ENCODE measurements around the gene SLC39A1. TPM values are rescaled to one million over a fixed set of nuclear protein-coding genes. Genes with fewer than 3 reads are reported as not detected.

The SLC39A1 gene
- total RNA-seq, 1 experiment from 2014 or later = 27.1 TPM

DNA sequence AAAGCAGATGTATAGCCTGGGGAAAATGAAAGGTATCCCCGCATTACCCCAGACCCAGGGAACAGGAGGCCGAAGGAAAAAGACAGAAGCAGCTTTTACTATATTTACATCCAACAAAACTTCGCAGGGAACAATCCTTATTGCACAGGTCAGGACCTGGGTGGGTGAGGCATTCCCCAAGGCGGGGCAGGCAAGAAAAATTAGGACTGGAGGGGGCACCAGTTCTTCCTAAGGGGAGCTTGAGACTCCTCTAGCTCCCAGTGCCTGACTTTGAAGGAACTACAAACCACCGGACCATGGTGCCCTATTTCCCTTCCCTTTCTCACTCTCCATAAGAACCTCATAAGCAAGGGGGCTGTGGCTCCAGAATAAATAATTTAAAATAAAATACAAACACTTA is 33.9 kb downstream of the SLC39A1 start:
- Histone ChIP-seq H3K9me3 (ENCODE audit: low read length) (no peaks in the 10 kb centered on the region), H4K20me1 (ENCODE audit: insufficient read depth, low read depth, low read length) (no peaks in the 10 kb centered on the region), H3K9ac (ENCODE audit: low read length) (no peak overlapping the region), H3K36me3 (ENCODE audit: insufficient read depth, low read length) (peaks cover 4% of the 10 kb centered on the region), H3K27ac (ENCODE audit: low read length) (no peak overlapping the region), H3K4me1 (ENCODE audit: low read length) (peaks cover 18% of the 10 kb centered on the region), H3K4me3 (ENCODE audit: low read length) (no peak overlapping the region), H3K9me2 (replicated peaks; ENCODE audit: insufficient read depth, low read length) (no peaks in the 10 kb centered on the region), H3K27me3 (ENCODE audit: low read length) (no peaks in the 10 kb centered on the region), H2AFZ (ENCODE audit: low read length) (no peak overlapping the region), H3K79me2 (ENCODE audit: low read length) (no peaks in the 10 kb centered on the region), H3K4me2 (ENCODE audit: low read depth, low read length, poor library complexity, severe bottlenecking) (no peak overlapping the region)
- no peak for DNase-seq

- no peak overlapping the region for H3K4me3 ChIP-seq (ENCODE audit: low read length)
- peak overlapping the region; percentile 62 for H3K27ac ChIP-seq (ENCODE audit: low read length)
- no peaks in the 10 kb centered on the region for H3K9me3 ChIP-seq (ENCODE audit: low read length)
- H3K9me2 ChIP-seq (replicated peaks; ENCODE audit: insufficient read depth, low read length) = no peaks in the 10 kb centered on the region
- H3K4me2 ChIP-seq (ENCODE audit: low read depth, low read length, poor library complexity, severe bottlenecking) = no peak overlapping the region
- no peak overlapping the region for H3K9ac ChIP-seq (ENCODE audit: low read length)
- no peak overlapping the region for H2AFZ ChIP-seq (ENCODE audit: low read length)
- no peaks in the 10 kb centered on the region for H3K27me3 ChIP-seq (ENCODE audit: low read length)
- DNase-seq = no peak
- H3K36me3 ChIP-seq (ENCODE audit: insufficient read depth, low read length) = peaks cover 4% of the 10 kb centered on the region
- H3K79me2 ChIP-seq (ENCODE audit: low read length) = no peaks in the 10 kb centered on the region; the same call in 1 of the 2 replicates
- H4K20me1 ChIP-seq (ENCODE audit: insufficient read depth, low read depth, low read length) = no peaks in the 10 kb centered on the region
- H3K4me1 ChIP-seq (ENCODE audit: low read length) = peaks cover 24% of the 10 kb centered on the region
Observed at GRCh38 chr1:153928791-153929341, 34.5 kb downstream of the SLC39A1 start.

DNA sequence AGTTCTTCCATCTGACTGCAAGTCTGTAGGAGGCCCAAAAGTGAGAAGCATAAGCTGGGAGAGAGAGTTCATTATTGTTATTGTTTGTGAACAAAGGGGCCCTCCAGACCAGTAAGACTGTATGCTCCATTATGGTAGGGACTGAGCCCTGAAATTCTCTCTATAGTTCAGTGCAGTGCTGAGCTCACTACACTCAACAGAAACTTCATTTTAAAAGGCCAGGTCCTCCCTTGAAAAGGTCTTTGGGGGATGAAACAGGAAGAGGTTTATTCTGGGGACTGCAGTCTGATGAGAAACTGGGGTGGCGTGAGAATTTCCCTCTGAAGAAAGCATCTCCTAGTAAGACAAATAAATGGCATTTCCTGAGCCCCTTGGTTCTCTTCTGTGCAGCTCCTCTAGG is 35.1 kb downstream of the SLC39A1 start:
- H3K9me3 ChIP-seq (ENCODE audit: low read length) = no peaks in the 10 kb centered on the region

DNA sequence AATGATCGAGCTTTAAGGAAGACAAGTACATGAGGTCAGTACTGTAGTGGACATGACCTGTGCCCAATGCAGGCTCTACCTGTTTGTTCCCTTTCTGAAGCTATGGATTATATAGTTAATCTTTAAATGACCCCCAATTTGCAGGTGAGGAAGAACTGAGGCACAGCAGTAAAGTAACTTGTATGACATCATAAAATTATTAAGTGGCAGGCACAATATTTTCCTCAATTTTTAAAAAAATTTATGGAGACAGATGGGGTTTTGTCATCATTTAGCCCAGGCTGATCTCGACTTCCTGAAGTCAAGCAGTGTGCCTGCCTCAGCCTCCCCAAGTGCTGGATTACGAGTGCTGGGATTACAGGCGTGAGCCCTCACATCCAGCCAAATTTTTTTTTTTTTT is 36.9 kb downstream of the SLC39A1 start:
- Histone ChIP-seq H3K4me2 (ENCODE audit: low read depth, low read length, poor library complexity, severe bottlenecking) (no peak overlapping the region), H3K9me2 (replicated peaks; ENCODE audit: insufficient read depth, low read length) (no peaks in the 10 kb centered on the region), H3K79me2 (ENCODE audit: low read length) (peaks cover 11% of the 10 kb centered on the region), H3K27ac (ENCODE audit: low read length) (no peak overlapping the region), H3K4me3 (ENCODE audit: low read length) (no peak overlapping the region), H3K9me3 (ENCODE audit: low read length) (no peaks in the 10 kb centered on the region), H3K27me3 (ENCODE audit: low read length) (no peaks in the 10 kb centered on the region), H4K20me1 (ENCODE audit: insufficient read depth, low read depth, low read length) (no peaks in the 10 kb centered on the region; the same call in 1 of the 2 replicates), H3K9ac (ENCODE audit: low read length) (no peak overlapping the region), H2AFZ (ENCODE audit: low read length) (no peak overlapping the region), H3K4me1 (ENCODE audit: low read length) (peaks cover 28% of the 10 kb centered on the region), H3K36me3 (ENCODE audit: insufficient read depth, low read length) (peaks cover 4% of the 10 kb centered on the region)
- no peak for DNase-seq

More for the DNA sequence above, 35.1 kb downstream of the SLC39A1 start:
- no peak overlapping the region for H3K4me3 ChIP-seq (ENCODE audit: low read length)
- H4K20me1 ChIP-seq (ENCODE audit: insufficient read depth, low read depth, low read length) = no peaks in the 10 kb centered on the region
- DNase-seq = no peak
- H3K27me3 ChIP-seq (ENCODE audit: low read length) = no peaks in the 10 kb centered on the region
- H3K4me1 ChIP-seq (ENCODE audit: low read length) = peaks cover 27% of the 10 kb centered on the region
- peak overlapping the region; percentile 62 for H3K27ac ChIP-seq (ENCODE audit: low read length)
- H3K4me2 ChIP-seq (ENCODE audit: low read depth, low read length, poor library complexity, severe bottlenecking) = no peak overlapping the region
- H3K79me2 ChIP-seq (ENCODE audit: low read length) = peaks cover 2% of the 10 kb centered on the region; the same call in 1 of the 2 replicates
- no peaks in the 10 kb centered on the region for H3K9me2 ChIP-seq (replicated peaks; ENCODE audit: insufficient read depth, low read length)
- H2AFZ ChIP-seq (ENCODE audit: low read length) = no peak overlapping the region
- no peak overlapping the region for H3K9ac ChIP-seq (ENCODE audit: low read length)
- peaks cover 4% of the 10 kb centered on the region for H3K36me3 ChIP-seq (ENCODE audit: insufficient read depth, low read length)

- Histone ChIP-seq H2AFZ (ENCODE audit: low read length) (peak within 1 kb of the TSS; percentile 93), H4K20me1 (ENCODE audit: insufficient read depth, low read depth, low read length) (peaks cover 26% of the 10 kb centered on the region), H3K4me3 (ENCODE audit: low read length) (peak within 1 kb of the TSS; percentile 77), H3K36me3 (ENCODE audit: insufficient read depth, low read length) (peaks cover 8% of the 10 kb centered on the region; the same call in 1 of the 2 replicates), H3K4me1 (ENCODE audit: low read length) (peaks cover 38% of the 10 kb centered on the region), H3K27me3 (ENCODE audit: low read length) (no peaks in the 10 kb centered on the region), H3K27ac (ENCODE audit: low read length) (peak within 1 kb of the TSS; percentile 91), H3K9ac (ENCODE audit: low read length) (peak within 1 kb of the TSS; percentile 97), H3K79me2 (ENCODE audit: low read length) (peaks cover 41% of the 10 kb centered on the region), H3K4me2 (ENCODE audit: low read depth, low read length, poor library complexity, severe bottlenecking) (peak within 1 kb of the TSS; percentile 94), H3K9me3 (ENCODE audit: low read length) (no peaks in the 10 kb centered on the region), H3K9me2 (replicated peaks; ENCODE audit: insufficient read depth, low read length) (no peaks in the 10 kb centered on the region)
- peak; percentile 100 for DNase-seq
Observed at GRCh38 chr1:153922972-153923925, 40.1 kb downstream of the SLC39A1 start, which contains the start of gene GATAD2B. GATAD2B (minus strand) TSS chr1:153922972; CDS start chr1:153828347, 94,625 bp downstream.

GRCh38 chr1:153922076-153922971 is 41.0 kb downstream of the SLC39A1 start:
- Histone ChIP-seq H3K9me3 (ENCODE audit: low read length) (no peaks in the 10 kb centered on the region), H3K4me1 (ENCODE audit: low read length) (peaks cover 39% of the 10 kb centered on the region), H3K27me3 (ENCODE audit: low read length) (no peaks in the 10 kb centered on the region), H3K79me2 (ENCODE audit: low read length) (peaks cover 50% of the 10 kb centered on the region), H3K27ac (ENCODE audit: low read length) (peak overlapping the region; percentile 91), H3K9ac (ENCODE audit: low read length) (peak overlapping the region; percentile 97), H3K4me3 (ENCODE audit: low read length) (peak overlapping the region; percentile 75), H2AFZ (ENCODE audit: low read length) (no peak overlapping the region), H4K20me1 (ENCODE audit: insufficient read depth, low read depth, low read length) (peaks cover 35% of the 10 kb centered on the region), H3K9me2 (replicated peaks; ENCODE audit: insufficient read depth, low read length) (no peaks in the 10 kb centered on the region), H3K4me2 (ENCODE audit: low read depth, low read length, poor library complexity, severe bottlenecking) (peak overlapping the region; percentile 94), H3K36me3 (ENCODE audit: insufficient read depth, low read length) (peaks cover 13% of the 10 kb centered on the region; the same call in 1 of the 2 replicates)
- DNase-seq = peak; percentile 93

DNA sequence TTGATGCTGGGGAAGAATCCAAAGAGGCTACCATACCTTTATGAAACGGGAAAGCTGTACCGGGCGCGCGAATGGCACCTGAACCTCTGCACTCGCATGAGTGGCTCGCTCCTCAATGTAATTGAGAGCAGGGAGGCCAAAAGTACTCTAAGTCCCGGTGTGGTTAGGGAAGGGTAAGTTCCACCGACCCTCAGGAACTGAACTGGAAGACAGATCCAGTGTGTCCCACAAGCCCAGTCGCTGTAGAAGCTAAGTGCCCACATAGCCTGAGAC is 41.6 kb downstream of the SLC39A1 start:
- Histone ChIP-seq H3K79me2 (ENCODE audit: low read length) (peaks cover 56% of the 10 kb centered on the region), H3K9ac (ENCODE audit: low read length) (peak overlapping the region; percentile 97), H3K36me3 (ENCODE audit: insufficient read depth, low read length) (peaks cover 13% of the 10 kb centered on the region; the same call in 1 of the 2 replicates), H3K27ac (ENCODE audit: low read length) (peak overlapping the region; percentile 91), H2AFZ (ENCODE audit: low read length) (no peak overlapping the region), H3K4me3 (ENCODE audit: low read length) (peak overlapping the region; percentile 75), H3K9me3 (ENCODE audit: low read length) (no peaks in the 10 kb centered on the region), H3K9me2 (replicated peaks; ENCODE audit: insufficient read depth, low read length) (no peaks in the 10 kb centered on the region), H3K4me2 (ENCODE audit: low read depth, low read length, poor library complexity, severe bottlenecking) (peak overlapping the region; percentile 94), H3K4me1 (ENCODE audit: low read length) (peaks cover 39% of the 10 kb centered on the region), H3K27me3 (ENCODE audit: low read length) (no peaks in the 10 kb centered on the region), H4K20me1 (ENCODE audit: insufficient read depth, low read depth, low read length) (peaks cover 35% of the 10 kb centered on the region)
- DNase-seq = peak; percentile 62

Data from Karpas-422 (cell line).